GM23338 (cell line): Measurements from ENCODE around the gene RIMKLB. TPM values are rescaled to one million over a fixed set of nuclear protein-coding genes. Genes with fewer than 3 reads are reported as not detected.

ENCODE experiments used
- ATAC-seq: fragments of 200-7000 bp; cut with Tn5 transposase; 3 replicates; pipeline ENCODE4 v1.9.1; 2020
- DNase-seq: peaks from one replicate; pipeline ENCODE4 v3.0.0-alpha.2; 2015; ENCODE audit warnings: low spot score
- H2AFZ ChIP-seq: fragments of 200-600 bp; sonication (generic); 2 replicates; pipeline ENCODE4 v1.8.0; 2016; ENCODE audit warnings: antibody characterized with exemption, mild to moderate bottlenecking, moderate library complexity
- H3F3A ChIP-seq: fragments of 200-600 bp; sonication (generic); replicated peaks from 2 replicates; pipeline ENCODE4 v1.8.0; 2017; ENCODE audit warnings: antibody characterized with exemption, mixed run types, low read depth
- H3K27ac ChIP-seq: fragments of 200-600 bp; sonication (generic); 2 replicates; pipeline ENCODE4 v1.6.1; 2016; ENCODE audit warnings: low read depth
- H3K27me3 ChIP-seq: fragments of 200-600 bp; sonication (generic); 2 replicates; pipeline ENCODE4 v1.8.0; 2016; ENCODE audit warnings: mild to moderate bottlenecking, mixed run types, moderate library complexity; ENCODE audit not compliant: insufficient read depth
- H3K36me3 ChIP-seq: fragments of 200-600 bp; sonication (generic); 2 replicates; pipeline ENCODE4 v1.8.0; 2016; ENCODE audit warnings: mild to moderate bottlenecking; ENCODE audit not compliant: insufficient read depth
- H3K4me1 ChIP-seq: fragments of 200-600 bp; sonication (generic); 2 replicates; pipeline ENCODE4 v1.8.0; 2016; ENCODE audit warnings: mild to moderate bottlenecking, moderate library complexity; ENCODE audit not compliant: insufficient read depth
- H3K4me2 ChIP-seq: fragments of 200-600 bp; sonication (generic); 2 replicates; pipeline ENCODE4 v1.7.1; 2017; ENCODE audit warnings: mixed run types
- H3K4me3 ChIP-seq: fragments of 200-600 bp; sonication (generic); 2 replicates; pipeline ENCODE4 v1.6.1; 2016; ENCODE audit warnings: mixed run types
- H3K79me2 ChIP-seq: fragments of 200-600 bp; sonication (generic); replicated peaks from 2 replicates; pipeline ENCODE4 v1.8.0; 2017; ENCODE audit warnings: mild to moderate bottlenecking; ENCODE audit not compliant: insufficient read depth
- H3K9me2 ChIP-seq: fragments of 200-600 bp; sonication (generic); 2 replicates; pipeline ENCODE4 v1.8.0; 2017; ENCODE audit not compliant: insufficient read depth
- H4K20me1 ChIP-seq: fragments of 200-600 bp; sonication (generic); replicated peaks from 2 replicates; pipeline ENCODE4 v1.8.0; 2017; ENCODE audit warnings: mild to moderate bottlenecking; ENCODE audit not compliant: insufficient read depth
- H3K27ac Mint-ChIP-seq: 2 replicates; pipeline ENCODE4 v1.8.0; 2020; ENCODE audit warnings: inconsistent platforms, mild to moderate bottlenecking, moderate library complexity, mixed read lengths
- H3K27me3 Mint-ChIP-seq: 3 replicates; pipeline ENCODE4 v1.8.0; 2022; ENCODE audit warnings: low read depth, mild to moderate bottlenecking, moderate library complexity, mixed read lengths, inconsistent platforms; ENCODE audit not compliant: insufficient read depth, poor library complexity
- H3K36me3 Mint-ChIP-seq: 3 replicates; pipeline ENCODE4 v1.8.0; 2021; ENCODE audit warnings: low read depth, mild to moderate bottlenecking, inconsistent platforms, moderate library complexity, mixed read lengths
- H3K4me1 Mint-ChIP-seq: 3 replicates; pipeline ENCODE4 v1.8.0; 2020; ENCODE audit warnings: mild to moderate bottlenecking, inconsistent platforms, mixed read lengths
- H3K4me3 Mint-ChIP-seq: 3 replicates; pipeline ENCODE4 v1.8.0; 2021; ENCODE audit warnings: moderate library complexity, mild to moderate bottlenecking, inconsistent platforms, mixed read lengths
- H3K9me3 Mint-ChIP-seq: 3 replicates; pipeline ENCODE4 v1.8.0; 2020; ENCODE audit warnings: moderate library complexity, mild to moderate bottlenecking, inconsistent platforms, mixed read lengths
- CREB1 ChIP-seq: fragments of 250-450 bp; sonication (Bioruptor Pico); IDR thresholded peaks from 2 replicates; pipeline ENCODE4 v1.5.0; 2020; ENCODE audit warnings: low read depth, mild to moderate bottlenecking, moderate library complexity
- EZH2 ChIP-seq: fragments of 200-600 bp; sonication (generic); IDR thresholded peaks from one replicate; pipeline ENCODE4 v1.8.0; 2017; ENCODE audit warnings: antibody characterized with exemption, mild to moderate bottlenecking, low read depth; ENCODE audit not compliant: unreplicated experiment
- EZH2phosphoT487 ChIP-seq: fragments of 200-600 bp; sonication (generic); IDR thresholded peaks from one replicate; pipeline ENCODE4 v1.8.1; 2018; ENCODE audit warnings: antibody characterized with exemption; ENCODE audit not compliant: unreplicated experiment
- JUNB ChIP-seq: IDR thresholded peaks from one replicate; pipeline ENCODE4 v1.6.1; 2016; ENCODE audit warnings: antibody characterized with exemption; ENCODE audit not compliant: unreplicated experiment
- NANOG ChIP-seq: IDR thresholded peaks from 2 replicates; pipeline ENCODE4 v1.6.1; 2016; ENCODE audit warnings: antibody characterized with exemption, borderline replicate concordance
- POLR2AphosphoS5 ChIP-seq: IDR thresholded peaks from 2 replicates; pipeline ENCODE4 v1.6.1; 2016; ENCODE audit warnings: antibody characterized with exemption, low read depth
- STAT1 ChIP-seq: IDR thresholded peaks from one replicate; pipeline ENCODE4 v1.6.1; 2016; ENCODE audit warnings: antibody characterized with exemption; ENCODE audit not compliant: unreplicated experiment
- ZNF114 ChIP-seq: fragments of 250-450 bp; sonication (Bioruptor Pico); IDR thresholded peaks from 2 replicates; pipeline ENCODE4 v1.5.0; 2020; ENCODE audit warnings: mild to moderate bottlenecking, moderate library complexity
- ZNF331 ChIP-seq: fragments of 250-450 bp; sonication (Bioruptor Pico); IDR thresholded peaks from 2 replicates; pipeline ENCODE4 v1.5.0; 2020; ENCODE audit warnings: low read depth, mild to moderate bottlenecking, moderate library complexity
- polyA plus RNA-seq: library from polyadenylated mRNA; unstranded; fragments of >200 nt; fragmentation: Nextera tagmentation; extraction: Ambion mirVana; gene quantifications from 2 replicates; pipeline ENCODE4 v1.2.1, GENCODE V29; 2016
- total RNA-seq: library from RNA; depleted of rRNA; stranded (reverse); fragments of >200 nt; shearing (Covaris generic); gene quantifications from 2 replicates; pipeline ENCODE4 v1.2.3, GENCODE V29; 2014
- TF ChIP-seq, protein P1 (sequence below): IDR thresholded peaks from one replicate; pipeline ENCODE4 v1.6.1; 2018; ENCODE audit warnings: antibody characterized with exemption; ENCODE audit not compliant: unreplicated experiment
- TF ChIP-seq, protein P2 (sequence below): IDR thresholded peaks from 2 replicates; pipeline ENCODE4 v1.6.1; 2016; ENCODE audit warnings: antibody characterized with exemption
- TF ChIP-seq, protein P3 (sequence below), 2 experiments: fragments of 200-600 bp in 1 of 2; sonication (generic) in 1 of 2; conservative IDR thresholded peaks; 2 replicates each; pipeline versions ENCODE4 v1.5.1 to v1.6.1; 2016 to 2017; ENCODE audit warnings: antibody characterized with exemption in 2 of 2, low read depth in 2 of 2, mild to moderate bottlenecking in 2 of 2, moderate library complexity in 1 of 2
- TF ChIP-seq, protein P4 (sequence below): fragments of 250-450 bp; sonication (Bioruptor Pico); IDR thresholded peaks from 2 replicates; pipeline ENCODE4 v1.5.0; 2020; ENCODE audit warnings: mild to moderate bottlenecking, moderate library complexity

RIMKLB gene
- total and polyA plus RNA-seq, 2 experiments from 2014 or later: 87.0 to 104 TPM

DNA sequence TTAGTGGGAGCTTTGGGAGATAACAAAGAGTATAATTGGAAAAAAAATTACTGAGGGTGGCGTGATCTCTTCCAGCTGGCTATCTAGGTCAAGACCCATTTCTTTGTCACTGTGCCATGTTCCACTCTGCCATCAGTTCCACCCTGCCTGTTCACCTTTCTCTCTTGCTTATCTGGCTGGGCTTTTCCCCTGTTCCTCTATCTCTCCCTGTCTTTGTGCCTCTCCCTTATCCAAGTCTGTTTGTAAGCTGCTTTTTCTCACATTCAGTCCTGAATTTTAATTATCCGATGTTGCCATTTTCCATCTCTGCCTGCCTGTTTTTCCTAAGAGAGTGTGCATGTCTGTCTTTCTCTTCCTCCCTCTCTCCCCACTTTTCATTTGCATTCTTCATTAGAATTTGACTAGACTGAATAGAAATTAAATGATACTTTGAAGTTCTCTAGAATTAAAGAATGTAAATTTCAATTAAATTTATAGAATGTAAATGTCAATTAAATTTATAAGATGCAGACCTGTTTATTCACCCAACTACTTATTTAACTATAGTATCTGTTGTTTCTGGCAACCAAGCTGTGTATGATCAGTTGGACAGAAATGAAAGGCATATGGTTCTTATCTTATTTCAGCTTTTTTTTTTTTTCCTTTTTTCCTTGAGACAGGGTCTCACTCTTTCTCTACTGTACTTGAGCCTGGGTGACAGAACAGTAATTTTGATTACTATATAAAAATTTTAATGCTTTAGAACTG, 83.8 kb downstream of the RIMKLB start:
- Histone ChIP-seq H3K4me3 (no peak overlapping the region), H4K20me1 (no peaks in the 10 kb centered on the region), H3K4me1 (peaks cover 35% of the 10 kb centered on the region), H3K27me3 (no peaks in the 10 kb centered on the region), H3K4me2 (no peak overlapping the region), H2AFZ (no peak overlapping the region), H3K79me2 (no peaks in the 10 kb centered on the region), H3K27ac (no peak overlapping the region), H3K36me3 (0 out of 2 replicates have a peak, but pooled peaks cover 5% of the 10 kb centered on the region), H3K9me2 (no peaks in the 10 kb centered on the region), H3F3A (peaks cover 6% of the 10 kb centered on the region; the same call in 1 of the 2 replicates)
- TF ChIP-seq ZNF114 (no peak), NANOG (no peak), JUNB (no peak), EZH2 (no peak), CREB1 (CRISPR knock-in tag) (no peak), ZNF331 (no peak), STAT1 (no peak), EZH2phosphoT487 (no peak), POLR2AphosphoS5 (no peak)
- TF ChIP-seq, protein P1, sequence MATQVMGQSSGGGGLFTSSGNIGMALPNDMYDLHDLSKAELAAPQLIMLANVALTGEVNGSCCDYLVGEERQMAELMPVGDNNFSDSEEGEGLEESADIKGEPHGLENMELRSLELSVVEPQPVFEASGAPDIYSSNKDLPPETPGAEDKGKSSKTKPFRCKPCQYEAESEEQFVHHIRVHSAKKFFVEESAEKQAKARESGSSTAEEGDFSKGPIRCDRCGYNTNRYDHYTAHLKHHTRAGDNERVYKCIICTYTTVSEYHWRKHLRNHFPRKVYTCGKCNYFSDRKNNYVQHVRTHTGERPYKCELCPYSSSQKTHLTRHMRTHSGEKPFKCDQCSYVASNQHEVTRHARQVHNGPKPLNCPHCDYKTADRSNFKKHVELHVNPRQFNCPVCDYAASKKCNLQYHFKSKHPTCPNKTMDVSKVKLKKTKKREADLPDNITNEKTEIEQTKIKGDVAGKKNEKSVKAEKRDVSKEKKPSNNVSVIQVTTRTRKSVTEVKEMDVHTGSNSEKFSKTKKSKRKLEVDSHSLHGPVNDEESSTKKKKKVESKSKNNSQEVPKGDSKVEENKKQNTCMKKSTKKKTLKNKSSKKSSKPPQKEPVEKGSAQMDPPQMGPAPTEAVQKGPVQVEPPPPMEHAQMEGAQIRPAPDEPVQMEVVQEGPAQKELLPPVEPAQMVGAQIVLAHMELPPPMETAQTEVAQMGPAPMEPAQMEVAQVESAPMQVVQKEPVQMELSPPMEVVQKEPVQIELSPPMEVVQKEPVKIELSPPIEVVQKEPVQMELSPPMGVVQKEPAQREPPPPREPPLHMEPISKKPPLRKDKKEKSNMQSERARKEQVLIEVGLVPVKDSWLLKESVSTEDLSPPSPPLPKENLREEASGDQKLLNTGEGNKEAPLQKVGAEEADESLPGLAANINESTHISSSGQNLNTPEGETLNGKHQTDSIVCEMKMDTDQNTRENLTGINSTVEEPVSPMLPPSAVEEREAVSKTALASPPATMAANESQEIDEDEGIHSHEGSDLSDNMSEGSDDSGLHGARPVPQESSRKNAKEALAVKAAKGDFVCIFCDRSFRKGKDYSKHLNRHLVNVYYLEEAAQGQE: no peak
- TF ChIP-seq, protein P2, sequence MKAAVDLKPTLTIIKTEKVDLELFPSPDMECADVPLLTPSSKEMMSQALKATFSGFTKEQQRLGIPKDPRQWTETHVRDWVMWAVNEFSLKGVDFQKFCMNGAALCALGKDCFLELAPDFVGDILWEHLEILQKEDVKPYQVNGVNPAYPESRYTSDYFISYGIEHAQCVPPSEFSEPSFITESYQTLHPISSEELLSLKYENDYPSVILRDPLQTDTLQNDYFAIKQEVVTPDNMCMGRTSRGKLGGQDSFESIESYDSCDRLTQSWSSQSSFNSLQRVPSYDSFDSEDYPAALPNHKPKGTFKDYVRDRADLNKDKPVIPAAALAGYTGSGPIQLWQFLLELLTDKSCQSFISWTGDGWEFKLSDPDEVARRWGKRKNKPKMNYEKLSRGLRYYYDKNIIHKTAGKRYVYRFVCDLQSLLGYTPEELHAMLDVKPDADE: no peak
- TF ChIP-seq, protein P3, sequence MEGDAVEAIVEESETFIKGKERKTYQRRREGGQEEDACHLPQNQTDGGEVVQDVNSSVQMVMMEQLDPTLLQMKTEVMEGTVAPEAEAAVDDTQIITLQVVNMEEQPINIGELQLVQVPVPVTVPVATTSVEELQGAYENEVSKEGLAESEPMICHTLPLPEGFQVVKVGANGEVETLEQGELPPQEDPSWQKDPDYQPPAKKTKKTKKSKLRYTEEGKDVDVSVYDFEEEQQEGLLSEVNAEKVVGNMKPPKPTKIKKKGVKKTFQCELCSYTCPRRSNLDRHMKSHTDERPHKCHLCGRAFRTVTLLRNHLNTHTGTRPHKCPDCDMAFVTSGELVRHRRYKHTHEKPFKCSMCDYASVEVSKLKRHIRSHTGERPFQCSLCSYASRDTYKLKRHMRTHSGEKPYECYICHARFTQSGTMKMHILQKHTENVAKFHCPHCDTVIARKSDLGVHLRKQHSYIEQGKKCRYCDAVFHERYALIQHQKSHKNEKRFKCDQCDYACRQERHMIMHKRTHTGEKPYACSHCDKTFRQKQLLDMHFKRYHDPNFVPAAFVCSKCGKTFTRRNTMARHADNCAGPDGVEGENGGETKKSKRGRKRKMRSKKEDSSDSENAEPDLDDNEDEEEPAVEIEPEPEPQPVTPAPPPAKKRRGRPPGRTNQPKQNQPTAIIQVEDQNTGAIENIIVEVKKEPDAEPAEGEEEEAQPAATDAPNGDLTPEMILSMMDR (conservative IDR thresholded peaks at IDR 0.05; ENCODE audit: low read depth in 2 of 2): no peak
- TF ChIP-seq, protein P4, sequence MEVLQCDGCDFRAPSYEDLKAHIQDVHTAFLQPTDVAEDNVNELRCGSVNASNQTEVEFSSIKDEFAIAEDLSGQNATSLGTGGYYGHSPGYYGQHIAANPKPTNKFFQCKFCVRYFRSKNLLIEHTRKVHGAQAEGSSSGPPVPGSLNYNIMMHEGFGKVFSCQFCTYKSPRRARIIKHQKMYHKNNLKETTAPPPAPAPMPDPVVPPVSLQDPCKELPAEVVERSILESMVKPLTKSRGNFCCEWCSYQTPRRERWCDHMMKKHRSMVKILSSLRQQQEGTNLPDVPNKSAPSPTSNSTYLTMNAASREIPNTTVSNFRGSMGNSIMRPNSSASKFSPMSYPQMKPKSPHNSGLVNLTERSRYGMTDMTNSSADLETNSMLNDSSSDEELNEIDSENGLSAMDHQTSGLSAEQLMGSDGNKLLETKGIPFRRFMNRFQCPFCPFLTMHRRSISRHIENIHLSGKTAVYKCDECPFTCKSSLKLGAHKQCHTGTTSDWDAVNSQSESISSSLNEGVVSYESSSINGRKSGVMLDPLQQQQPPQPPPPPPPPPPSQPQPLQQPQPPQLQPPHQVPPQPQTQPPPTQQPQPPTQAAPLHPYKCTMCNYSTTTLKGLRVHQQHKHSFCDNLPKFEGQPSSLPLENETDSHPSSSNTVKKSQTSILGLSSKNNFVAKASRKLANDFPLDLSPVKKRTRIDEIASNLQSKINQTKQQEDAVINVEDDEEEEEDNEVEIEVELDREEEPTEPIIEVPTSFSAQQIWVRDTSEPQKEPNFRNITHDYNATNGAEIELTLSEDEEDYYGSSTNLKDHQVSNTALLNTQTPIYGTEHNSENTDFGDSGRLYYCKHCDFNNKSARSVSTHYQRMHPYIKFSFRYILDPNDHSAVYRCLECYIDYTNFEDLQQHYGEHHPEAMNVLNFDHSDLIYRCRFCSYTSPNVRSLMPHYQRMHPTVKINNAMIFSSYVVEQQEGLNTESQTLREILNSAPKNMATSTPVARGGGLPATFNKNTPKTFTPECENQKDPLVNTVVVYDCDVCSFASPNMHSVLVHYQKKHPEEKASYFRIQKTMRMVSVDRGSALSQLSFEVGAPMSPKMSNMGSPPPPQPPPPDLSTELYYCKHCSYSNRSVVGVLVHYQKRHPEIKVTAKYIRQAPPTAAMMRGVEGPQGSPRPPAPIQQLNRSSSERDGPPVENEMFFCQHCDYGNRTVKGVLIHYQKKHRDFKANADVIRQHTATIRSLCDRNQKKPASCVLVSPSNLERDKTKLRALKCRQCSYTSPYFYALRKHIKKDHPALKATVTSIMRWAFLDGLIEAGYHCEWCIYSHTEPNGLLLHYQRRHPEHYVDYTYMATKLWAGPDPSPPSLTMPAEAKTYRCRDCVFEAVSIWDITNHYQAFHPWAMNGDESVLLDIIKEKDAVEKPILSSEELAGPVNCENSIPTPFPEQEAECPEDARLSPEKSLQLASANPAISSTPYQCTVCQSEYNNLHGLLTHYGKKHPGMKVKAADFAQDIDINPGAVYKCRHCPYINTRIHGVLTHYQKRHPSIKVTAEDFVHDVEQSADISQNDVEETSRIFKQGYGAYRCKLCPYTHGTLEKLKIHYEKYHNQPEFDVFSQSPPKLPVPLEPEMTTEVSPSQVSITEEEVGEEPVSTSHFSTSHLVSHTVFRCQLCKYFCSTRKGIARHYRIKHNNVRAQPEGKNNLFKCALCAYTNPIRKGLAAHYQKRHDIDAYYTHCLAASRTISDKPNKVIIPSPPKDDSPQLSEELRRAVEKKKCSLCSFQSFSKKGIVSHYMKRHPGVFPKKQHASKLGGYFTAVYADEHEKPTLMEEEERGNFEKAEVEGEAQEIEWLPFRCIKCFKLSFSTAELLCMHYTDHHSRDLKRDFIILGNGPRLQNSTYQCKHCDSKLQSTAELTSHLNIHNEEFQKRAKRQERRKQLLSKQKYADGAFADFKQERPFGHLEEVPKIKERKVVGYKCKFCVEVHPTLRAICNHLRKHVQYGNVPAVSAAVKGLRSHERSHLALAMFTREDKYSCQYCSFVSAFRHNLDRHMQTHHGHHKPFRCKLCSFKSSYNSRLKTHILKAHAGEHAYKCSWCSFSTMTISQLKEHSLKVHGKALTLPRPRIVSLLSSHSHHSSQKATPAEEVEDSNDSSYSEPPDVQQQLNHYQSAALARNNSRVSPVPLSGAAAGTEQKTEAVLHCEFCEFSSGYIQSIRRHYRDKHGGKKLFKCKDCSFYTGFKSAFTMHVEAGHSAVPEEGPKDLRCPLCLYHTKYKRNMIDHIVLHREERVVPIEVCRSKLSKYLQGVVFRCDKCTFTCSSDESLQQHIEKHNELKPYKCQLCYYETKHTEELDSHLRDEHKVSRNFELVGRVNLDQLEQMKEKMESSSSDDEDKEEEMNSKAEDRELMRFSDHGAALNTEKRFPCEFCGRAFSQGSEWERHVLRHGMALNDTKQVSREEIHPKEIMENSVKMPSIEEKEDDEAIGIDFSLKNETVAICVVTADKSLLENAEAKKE (CRISPR knock-in tag): no peak
- DNase-seq (no peak), ATAC-seq (no peak)
- Mint-ChIP-seq H3K36me3 (peaks cover 48% of the 10 kb centered on the region), H3K4me3 (no peak overlapping the region), H3K9me3 (peaks cover 16% of the 10 kb centered on the region), H3K27ac (peak overlapping the region; percentile 71; the same call in 1 of the 2 replicates), H3K27me3 (peaks cover 3% of the 10 kb centered on the region), H3K4me1 (peaks cover 37% of the 10 kb centered on the region)
